HUES6 (cell line): Measurements from ENCODE around the gene SPRR1B.

Source experiments
- H3K27ac ChIP-seq: 2 replicates; pipeline ENCODE4 v1.7.0; 2013; ENCODE audit warnings: low read depth, mild to moderate bottlenecking, low read length, inconsistent platforms
- H3K27me3 ChIP-seq: 2 replicates; pipeline ENCODE4 v1.6.1; 2013; ENCODE audit warnings: low read length; ENCODE audit not compliant: control insufficient read depth, insufficient read depth
- H3K36me3 ChIP-seq: 2 replicates; pipeline ENCODE4 v1.6.1; 2013; ENCODE audit warnings: low read length; ENCODE audit not compliant: control insufficient read depth, insufficient read depth
- H3K4me1 ChIP-seq: 2 replicates; pipeline ENCODE4 v1.6.1; 2013; ENCODE audit warnings: low read length; ENCODE audit not compliant: control insufficient read depth, insufficient read depth
- H3K4me3 ChIP-seq: 2 replicates; pipeline ENCODE4 v1.5.1; 2013; ENCODE audit warnings: low read depth, low read length
- H3K9ac ChIP-seq: one replicate; pipeline ENCODE4 v1.6.1; 2013; ENCODE audit warnings: mild to moderate bottlenecking, low read length
- H3K9me3 ChIP-seq: 2 replicates; pipeline ENCODE4 v1.6.1; 2013; ENCODE audit warnings: low read depth, low read length; ENCODE audit not compliant: control insufficient read depth, insufficient read depth

The SPRR1B gene

GRCh38 chr1:153030895-153031294, at the start of gene SPRR1B:
Gene SPRR1B (plus strand): TSS chr1:153031203. CDS start chr1:153032346, 1,143 bp downstream.
- Histone ChIP-seq H3K36me3 (no peaks in the 10 kb centered on the region), H3K4me1 (no peaks in the 10 kb centered on the region), H3K9ac (no peak within 1 kb of the TSS), H3K27me3 (no peaks in the 10 kb centered on the region), H3K9me3 (0 out of 2 replicates have a peak, but pooled peaks cover 3% of the 10 kb centered on the region), H3K27ac (no peak within 1 kb of the TSS), H3K4me3 (no peak within 1 kb of the TSS)

GRCh38 chr1:152982076-152982475, 48.9 kb upstream of the SPRR1B start:
- Histone ChIP-seq H3K27ac (no peak overlapping the region), H3K9ac (no peak overlapping the region), H3K36me3 (no peaks in the 10 kb centered on the region), H3K4me1 (no peaks in the 10 kb centered on the region), H3K27me3 (peaks cover 12% of the 10 kb centered on the region), H3K9me3 (no peaks in the 10 kb centered on the region; the same call in 1 of the 2 replicates), H3K4me3 (no peak overlapping the region)

- H3K9me3 ChIP-seq = no peaks in the 10 kb centered on the region; the same call in 1 of the 2 replicates
- no peaks in the 10 kb centered on the region for H3K4me1 ChIP-seq
- H3K9ac ChIP-seq = no peak overlapping the region
These were observed 47.8 kb upstream of the SPRR1B start for GRCh38 chr1:152983234-152983633.

GRCh38 chr1:152983743-152984142, 47.3 kb upstream of the SPRR1B start, which contains the start of gene SPRR1A:
Gene SPRR1A (plus strand): TSS chr1:152984081. CDS start chr1:152985231, 1,150 bp downstream.
- Histone ChIP-seq H3K9ac (no peak within 1 kb of the TSS), H3K27me3 (peaks cover 7% of the 10 kb centered on the region), H3K4me1 (no peaks in the 10 kb centered on the region), H3K27ac (no peak within 1 kb of the TSS), H3K9me3 (no peaks in the 10 kb centered on the region; the same call in 1 of the 2 replicates), H3K36me3 (no peaks in the 10 kb centered on the region), H3K4me3 (no peak within 1 kb of the TSS)

More at GRCh38 chr1:152983234-152983633, 47.8 kb upstream of the SPRR1B start:
- H3K36me3 ChIP-seq = no peaks in the 10 kb centered on the region
- no peak overlapping the region for H3K4me3 ChIP-seq
- no peak overlapping the region for H3K27ac ChIP-seq
- peaks cover 7% of the 10 kb centered on the region for H3K27me3 ChIP-seq

- H3K4me1 ChIP-seq = no peaks in the 10 kb centered on the region
- H3K9ac ChIP-seq = no peak overlapping the region
- no peak overlapping the region for H3K4me3 ChIP-seq
- H3K9me3 ChIP-seq = no peaks in the 10 kb centered on the region; the same call in 1 of the 2 replicates
- H3K36me3 ChIP-seq = no peaks in the 10 kb centered on the region
- H3K27ac ChIP-seq = no peak overlapping the region
- H3K27me3 ChIP-seq = peaks cover 4% of the 10 kb centered on the region; the same call in 1 of the 2 replicates
These were observed 44.4 kb upstream of the SPRR1B start for GRCh38 chr1:152986578-152986977.

- H3K9ac ChIP-seq = no peak overlapping the region
- no peaks in the 10 kb centered on the region for H3K36me3 ChIP-seq
- no peaks in the 10 kb centered on the region for H3K27me3 ChIP-seq
- peaks cover 4% of the 10 kb centered on the region; the same call in 1 of the 2 replicates for H3K9me3 ChIP-seq
- H3K4me1 ChIP-seq = peaks cover 5% of the 10 kb centered on the region; the same call in 1 of the 2 replicates
- H3K27ac ChIP-seq = no peak overlapping the region
- no peak overlapping the region for H3K4me3 ChIP-seq
These were observed 37.8 kb upstream of the SPRR1B start for GRCh38 chr1:152993186-152993585.

GRCh38 chr1:152995842-152996241, 35.2 kb upstream of the SPRR1B start:
- Histone ChIP-seq H3K27me3 (no peaks in the 10 kb centered on the region), H3K27ac (no peak overlapping the region), H3K9ac (no peak overlapping the region), H3K36me3 (no peaks in the 10 kb centered on the region), H3K4me3 (no peak overlapping the region), H3K9me3 (peaks cover 4% of the 10 kb centered on the region), H3K4me1 (peaks cover 5% of the 10 kb centered on the region; the same call in 1 of the 2 replicates)

- Histone ChIP-seq H3K36me3 (no peaks in the 10 kb centered on the region), H3K4me3 (no peak overlapping the region), H3K9ac (no peak overlapping the region)
These were observed 34.2 kb upstream of the SPRR1B start for GRCh38 chr1:152996633-152997400.

GRCh38 chr1:152997901-152998300, 33.1 kb upstream of the SPRR1B start:
- Histone ChIP-seq H3K27me3 (no peaks in the 10 kb centered on the region), H3K36me3 (no peaks in the 10 kb centered on the region), H3K4me3 (no peak overlapping the region), H3K27ac (no peak overlapping the region), H3K9me3 (peaks cover 4% of the 10 kb centered on the region), H3K4me1 (peaks cover 5% of the 10 kb centered on the region; the same call in 1 of the 2 replicates), H3K9ac (no peak overlapping the region)

More at GRCh38 chr1:152996633-152997400, 34.2 kb upstream of the SPRR1B start:
- Histone ChIP-seq H3K27ac (no peak overlapping the region), H3K27me3 (no peaks in the 10 kb centered on the region), H3K4me1 (peaks cover 5% of the 10 kb centered on the region; the same call in 1 of the 2 replicates), H3K9me3 (peaks cover 4% of the 10 kb centered on the region)

- Histone ChIP-seq H3K4me1 (peaks cover 5% of the 10 kb centered on the region; the same call in 1 of the 2 replicates), H3K27ac (no peak overlapping the region), H3K9me3 (peaks cover 4% of the 10 kb centered on the region), H3K9ac (no peak overlapping the region), H3K36me3 (no peaks in the 10 kb centered on the region), H3K4me3 (no peak overlapping the region), H3K27me3 (no peaks in the 10 kb centered on the region)
These were observed 32.5 kb upstream of the SPRR1B start for GRCh38 chr1:152998476-152998875.

- Histone ChIP-seq H3K27ac (no peak overlapping the region), H3K9ac (no peak overlapping the region), H3K36me3 (no peaks in the 10 kb centered on the region), H3K27me3 (no peaks in the 10 kb centered on the region), H3K4me3 (no peak overlapping the region), H3K9me3 (peaks cover 4% of the 10 kb centered on the region), H3K4me1 (peaks cover 5% of the 10 kb centered on the region; the same call in 1 of the 2 replicates)
These were observed 31.2 kb upstream of the SPRR1B start for GRCh38 chr1:152999818-153000217.
